GM19452 (cell line): ENCODE data around the gene CHRNA1.

ENCODE experiments used
- ATAC-seq: cut with Tn5 transposase; IDR thresholded peaks from one replicate; pipeline ENCODE4 v1.9.1; 2021; ENCODE audit not compliant: unreplicated experiment

The CHRNA1 gene

GRCh38 chr2:174764280-174765255, at the start of gene CHRNA1:
CHRNA1 (minus strand) TSS chr2:174764472; CDS start chr2:174764394, 78 bp downstream.
- ATAC-seq, result no peak

DNA sequence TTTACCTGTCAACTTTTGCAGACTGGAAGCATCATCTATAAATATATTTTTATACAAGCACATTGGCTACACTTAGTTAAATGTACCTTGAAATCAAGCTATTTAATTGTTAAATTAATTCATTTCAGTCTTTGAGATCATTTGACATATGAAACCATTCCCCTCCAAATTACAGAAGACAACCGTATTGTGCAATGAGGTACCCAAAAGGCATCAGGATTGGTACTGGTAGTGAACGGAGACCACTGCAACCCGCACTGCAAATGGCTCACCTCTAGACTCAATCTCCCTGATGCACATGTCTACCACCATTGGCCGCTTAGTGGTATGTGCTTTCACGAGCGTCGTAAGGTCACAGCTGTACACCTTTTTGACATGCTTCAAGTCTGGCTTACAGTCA, 47.8 kb upstream of the CHRNA1 start:
- ATAC-seq, result no peak

DNA sequence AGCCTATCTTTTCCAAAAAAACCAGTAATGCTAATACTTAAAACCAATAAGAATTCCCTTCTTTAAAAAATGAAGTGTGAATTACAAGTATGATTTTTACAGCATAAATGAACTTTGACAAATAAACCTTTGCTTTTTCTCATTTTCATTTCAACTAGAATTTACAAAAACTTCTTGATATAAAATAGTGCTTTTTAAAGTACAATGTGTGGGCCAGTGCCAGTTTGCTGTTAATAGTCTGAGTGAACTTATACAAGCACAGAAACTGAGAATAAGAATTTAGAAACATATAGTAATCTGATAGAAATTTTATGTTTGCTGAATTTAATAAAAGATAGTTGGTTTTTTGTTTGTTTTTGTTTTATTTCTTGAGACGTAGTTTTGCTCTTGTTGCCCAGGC, 43.7 kb upstream of the CHRNA1 start:
- ATAC-seq, result no peak

- ATAC-seq, result no peak
Measured at GRCh38 chr2:174805803-174806202, 41.5 kb upstream of the CHRNA1 start.

DNA sequence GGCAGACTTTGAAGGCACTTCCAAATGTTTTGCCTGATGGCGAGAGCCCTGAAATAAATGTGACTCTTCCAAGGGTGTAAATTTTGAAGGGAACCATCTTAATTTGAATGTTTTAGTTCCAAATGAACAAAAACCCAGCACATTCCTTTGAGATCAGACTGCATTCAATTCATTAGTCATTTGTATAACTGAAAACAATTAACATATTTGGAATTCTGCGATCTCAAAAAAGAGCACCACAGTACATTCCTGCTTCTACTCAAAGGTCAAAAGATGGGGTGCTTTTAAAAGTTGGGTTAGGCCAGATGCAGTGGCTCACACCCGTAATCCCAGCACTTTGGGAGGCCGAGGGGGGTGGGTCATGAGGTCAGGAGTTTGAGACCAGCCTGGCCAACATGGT, 38.2 kb upstream of the CHRNA1 start:
- ATAC-seq, result no peak

GRCh38 chr2:174800436-174801205, 36.3 kb upstream of the CHRNA1 start:
- ATAC-seq, result no peak

DNA sequence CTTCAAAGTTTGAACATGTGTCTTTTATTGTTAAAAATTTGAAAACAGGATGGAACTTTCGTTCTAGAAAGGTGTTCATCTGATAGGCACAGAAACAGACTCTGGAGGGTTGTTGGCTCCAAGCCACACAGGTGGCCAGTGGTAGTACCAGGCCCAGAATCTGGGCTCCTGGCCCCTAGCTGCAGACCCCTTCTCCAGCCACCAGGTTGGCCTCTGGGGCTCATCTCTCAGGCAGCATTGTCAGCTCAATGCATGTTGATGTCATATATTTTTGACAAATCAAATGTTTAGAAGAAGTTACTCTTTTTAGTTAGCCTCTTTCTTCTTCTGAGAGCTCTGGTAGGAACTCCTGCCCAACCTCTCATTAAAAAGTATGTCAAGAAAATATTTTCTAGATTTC, 34.5 kb upstream of the CHRNA1 start:
- no peak for ATAC-seq

- no peak for ATAC-seq
Measured at GRCh38 chr2:174797781-174798276, 33.6 kb upstream of the CHRNA1 start.

- ATAC-seq, result no peak
Measured at GRCh38 chr2:174796319-174796771, 32.1 kb upstream of the CHRNA1 start.

DNA sequence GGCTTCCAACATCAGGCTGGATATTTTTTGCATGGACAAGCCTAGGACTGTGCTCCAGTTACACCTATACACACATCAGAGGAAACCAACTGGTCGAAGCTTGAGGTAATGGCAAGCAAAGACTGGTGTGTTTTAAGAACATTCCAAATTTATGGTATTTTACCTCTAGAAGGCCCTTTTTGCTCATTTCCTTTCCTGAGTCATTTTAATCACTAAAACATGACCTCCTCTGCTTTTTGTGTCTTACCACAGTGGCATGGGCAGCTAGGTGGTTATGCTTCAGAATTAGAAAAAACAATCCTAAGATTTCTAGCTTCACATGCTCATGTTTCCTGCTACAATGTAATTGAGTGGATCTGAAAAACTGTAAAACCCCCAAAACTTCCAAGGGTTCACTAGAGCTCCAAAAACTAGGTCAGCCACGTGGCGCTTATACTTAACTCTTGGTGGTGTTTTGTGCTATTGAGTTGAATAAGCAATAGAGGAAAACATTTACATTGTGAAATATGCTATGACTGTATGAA, 30.6 kb upstream of the CHRNA1 start:
- ATAC-seq, result no peak

GRCh38 chr2:174792309-174793025, 28.2 kb upstream of the CHRNA1 start:
- ATAC-seq, result no peak

DNA sequence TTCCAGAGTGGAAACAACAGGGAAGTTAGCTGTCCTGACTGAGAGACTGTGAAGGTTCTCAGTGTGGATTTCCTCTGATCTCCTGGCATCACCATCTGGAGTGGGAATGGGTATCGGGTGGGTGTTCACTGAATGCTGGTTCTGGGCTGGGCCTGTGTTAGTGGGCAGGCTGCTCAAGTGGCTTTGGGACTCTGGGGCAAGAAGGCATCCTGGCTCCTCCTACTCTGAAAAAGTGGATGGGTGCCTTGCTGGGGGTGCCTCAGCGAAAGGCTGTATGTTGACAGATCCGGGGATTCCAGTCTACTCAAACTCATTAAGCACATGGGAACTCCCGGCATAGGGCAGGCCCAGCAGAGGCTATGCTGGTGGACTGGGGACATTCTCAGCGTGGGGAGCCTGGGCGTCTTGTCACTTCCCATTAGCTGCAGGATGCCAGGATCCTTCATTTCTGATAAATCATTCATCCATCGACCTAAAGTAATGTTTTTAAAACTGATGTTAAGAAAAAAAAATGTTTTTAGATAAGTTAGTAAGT, 27.5 kb upstream of the CHRNA1 start:
- no peak for ATAC-seq

- ATAC-seq, result no peak
Measured at GRCh38 chr2:174791020-174791419, 26.7 kb upstream of the CHRNA1 start.

- ATAC-seq, result no peak
Measured at GRCh38 chr2:174789001-174789400, 24.7 kb upstream of the CHRNA1 start.

GRCh38 chr2:174788291-174788929, 24.1 kb upstream of the CHRNA1 start:
- no peak for ATAC-seq

- ATAC-seq, result no peak
Measured at GRCh38 chr2:174787487-174788205, 23.4 kb upstream of the CHRNA1 start.

GRCh38 chr2:174786066-174786725, 21.9 kb upstream of the CHRNA1 start:
- ATAC-seq, result no peak

DNA sequence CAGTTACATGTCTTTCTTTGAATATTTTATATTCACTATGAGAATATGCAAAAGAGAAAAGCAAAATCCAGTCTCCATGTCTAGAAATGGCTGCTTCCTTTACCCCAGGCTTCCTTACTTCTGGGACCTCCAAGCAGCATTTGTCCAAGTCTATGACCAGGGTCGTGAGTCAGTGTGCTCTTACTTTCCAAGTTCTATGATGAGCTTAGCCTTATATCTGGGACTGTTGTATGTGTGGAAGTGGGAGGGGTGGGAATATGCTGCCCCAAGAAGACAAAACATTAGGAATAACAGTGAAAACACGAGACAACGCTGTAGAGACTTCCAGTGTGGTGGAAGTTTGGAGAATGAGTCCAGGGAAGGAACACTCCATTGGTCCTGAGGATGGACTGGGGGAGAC, 21.2 kb upstream of the CHRNA1 start:
- no peak for ATAC-seq

- no peak for ATAC-seq
Measured at GRCh38 chr2:174784909-174785308, 20.6 kb upstream of the CHRNA1 start.
